A673 (cell line): ENCODE results near the gene ANKRD55. TPM values are rescaled to one million over a fixed set of nuclear protein-coding genes. Genes with fewer than 3 reads are reported as not detected.

Experiments
- BruUV-seq: library from RNA; stranded (reverse); fragments of 400-500 nt; replicated peaks from 2 replicates; lab custom pipeline; 2021; lab: Mats Ljungman, UMichigan
- CTCF ChIA-PET: fragments of 300-600 bp; sonication (Branson Sonifier 250); formaldehyde crosslinking; loops from one replicate; lab custom pipeline; 2022; ENCODE audit warnings: antibody characterized with exemption; lab: Charles Lee
- POLR2A ChIA-PET: fragments of 300-600 bp; sonication (Branson Sonifier 250); formaldehyde crosslinking; loops from one replicate; lab custom pipeline; 2022; ENCODE audit warnings: antibody characterized with exemption; ENCODE audit not compliant: low non-redundant PET; lab: Charles Lee
- DNase-seq: peaks from one replicate; pipeline ENCODE4 v3.0.0-alpha.2; 2015; ENCODE audit warnings: low spot score
- H3K27ac ChIP-seq: fragments of 200-600 bp; sonication (generic); 2 replicates; pipeline ENCODE4 v1.5.1; 2016; ENCODE audit warnings: mixed run types, low read depth, mild to moderate bottlenecking, mixed read lengths, antibody characterized with exemption, low read length; ENCODE audit not compliant: poor library complexity, severe bottlenecking
- H3K27me3 ChIP-seq: fragments of 200-600 bp; sonication (generic); replicated peaks from 2 replicates; pipeline ENCODE4 v1.6.1; 2017; ENCODE audit warnings: mixed run types, low read depth, mild to moderate bottlenecking, mixed read lengths, antibody characterized with exemption, low read length; ENCODE audit not compliant: insufficient read depth, poor library complexity
- H3K36me3 ChIP-seq: fragments of 200-600 bp; sonication (generic); 2 replicates; pipeline ENCODE4 v1.6.1; 2016; ENCODE audit warnings: mixed run types, mild to moderate bottlenecking, mixed read lengths, antibody characterized with exemption, low read length; ENCODE audit not compliant: insufficient read depth, poor library complexity, severe bottlenecking
- H3K4me1 ChIP-seq: fragments of 200-600 bp; sonication (generic); 2 replicates; pipeline ENCODE4 v1.6.1; 2017; ENCODE audit warnings: mixed run types, mild to moderate bottlenecking, mixed read lengths, antibody characterized with exemption, low read length; ENCODE audit not compliant: insufficient read depth, poor library complexity, severe bottlenecking
- H3K4me3 ChIP-seq: fragments of 200-600 bp; sonication (generic); 2 replicates; pipeline ENCODE4 v1.5.1; 2016; ENCODE audit warnings: low read depth, mixed run types, mild to moderate bottlenecking, mixed read lengths, low read length; ENCODE audit not compliant: poor library complexity, severe bottlenecking
- H3K9me3 ChIP-seq: fragments of 200-600 bp; sonication (generic); 2 replicates; pipeline ENCODE4 v1.6.1; 2016; ENCODE audit warnings: mixed run types, low read depth, mild to moderate bottlenecking, mixed read lengths, antibody characterized with exemption, low read length; ENCODE audit not compliant: poor library complexity, severe bottlenecking
- EZH2 ChIP-seq: fragments of 200-600 bp; sonication (generic); IDR thresholded peaks from 2 replicates; pipeline ENCODE4 v1.6.1; 2017; ENCODE audit warnings: borderline replicate concordance, low read depth, mild to moderate bottlenecking, mixed read lengths, antibody characterized with exemption, low read length; ENCODE audit not compliant: poor library complexity, severe bottlenecking
- intact Hi-C: fragments of 100-400 bp; cut with micrococcal nuclease; formaldehyde crosslinking; loops from one replicate; pipeline ENCODE4 v1.10.0; 2022; ENCODE audit not compliant: unreplicated experiment
- total RNA-seq: library from RNA; stranded (reverse); gene quantifications from 2 replicates; pipeline ENCODE4 v1.2.3, GENCODE V29; 2021
- TF ChIP-seq, protein P1 (sequence below): fragments of 300-800, 200-600 bp; sonication (generic); conservative IDR thresholded peaks from 2 replicates; pipeline ENCODE4 v1.5.1; 2017; ENCODE audit warnings: low read depth, mild to moderate bottlenecking, antibody characterized with exemption, low read length, moderate library complexity, mixed read lengths

Gene ANKRD55
- total RNA-seq, 1 experiment from 2014 or later: not detected

DNA sequence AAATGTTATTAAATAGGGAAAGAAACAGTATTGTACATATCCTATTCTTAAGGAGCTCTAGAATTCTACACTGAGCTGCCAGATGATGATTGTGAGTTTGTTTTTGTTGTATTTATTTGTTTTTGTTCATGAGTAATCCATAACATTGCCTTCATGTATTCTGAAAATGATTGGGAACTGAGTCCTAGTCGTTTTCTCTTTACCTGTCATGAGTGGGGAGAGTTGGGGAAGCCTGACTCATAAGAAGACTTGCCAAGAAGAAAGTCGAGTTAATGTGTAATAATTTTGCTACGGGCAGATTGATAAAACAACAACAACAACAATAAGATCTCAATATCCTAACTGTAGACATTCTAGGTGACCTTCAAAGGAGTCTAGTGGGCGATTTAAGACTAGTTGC lies 103.8 kb downstream of the ANKRD55 start:
- no peak overlapping the region for H3K4me3 ChIP-seq
- ChIA-PET CTCF (no interaction called here), POLR2A (no interaction called here)
- H3K27me3 ChIP-seq: no peaks in the 10 kb centered on the region
- no TSS peak for BruUV-seq
- no peaks in the 10 kb centered on the region for H3K36me3 ChIP-seq
- no peaks in the 10 kb centered on the region for H3K9me3 ChIP-seq
- H3K27ac ChIP-seq: no peak overlapping the region
- no peak for TF ChIP-seq EZH2
- TF ChIP-seq, protein P1, sequence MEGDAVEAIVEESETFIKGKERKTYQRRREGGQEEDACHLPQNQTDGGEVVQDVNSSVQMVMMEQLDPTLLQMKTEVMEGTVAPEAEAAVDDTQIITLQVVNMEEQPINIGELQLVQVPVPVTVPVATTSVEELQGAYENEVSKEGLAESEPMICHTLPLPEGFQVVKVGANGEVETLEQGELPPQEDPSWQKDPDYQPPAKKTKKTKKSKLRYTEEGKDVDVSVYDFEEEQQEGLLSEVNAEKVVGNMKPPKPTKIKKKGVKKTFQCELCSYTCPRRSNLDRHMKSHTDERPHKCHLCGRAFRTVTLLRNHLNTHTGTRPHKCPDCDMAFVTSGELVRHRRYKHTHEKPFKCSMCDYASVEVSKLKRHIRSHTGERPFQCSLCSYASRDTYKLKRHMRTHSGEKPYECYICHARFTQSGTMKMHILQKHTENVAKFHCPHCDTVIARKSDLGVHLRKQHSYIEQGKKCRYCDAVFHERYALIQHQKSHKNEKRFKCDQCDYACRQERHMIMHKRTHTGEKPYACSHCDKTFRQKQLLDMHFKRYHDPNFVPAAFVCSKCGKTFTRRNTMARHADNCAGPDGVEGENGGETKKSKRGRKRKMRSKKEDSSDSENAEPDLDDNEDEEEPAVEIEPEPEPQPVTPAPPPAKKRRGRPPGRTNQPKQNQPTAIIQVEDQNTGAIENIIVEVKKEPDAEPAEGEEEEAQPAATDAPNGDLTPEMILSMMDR: no peak
- intact Hi-C loops: no loop called here
- H3K4me1 ChIP-seq: no peaks in the 10 kb centered on the region
- no peak for DNase-seq

DNA sequence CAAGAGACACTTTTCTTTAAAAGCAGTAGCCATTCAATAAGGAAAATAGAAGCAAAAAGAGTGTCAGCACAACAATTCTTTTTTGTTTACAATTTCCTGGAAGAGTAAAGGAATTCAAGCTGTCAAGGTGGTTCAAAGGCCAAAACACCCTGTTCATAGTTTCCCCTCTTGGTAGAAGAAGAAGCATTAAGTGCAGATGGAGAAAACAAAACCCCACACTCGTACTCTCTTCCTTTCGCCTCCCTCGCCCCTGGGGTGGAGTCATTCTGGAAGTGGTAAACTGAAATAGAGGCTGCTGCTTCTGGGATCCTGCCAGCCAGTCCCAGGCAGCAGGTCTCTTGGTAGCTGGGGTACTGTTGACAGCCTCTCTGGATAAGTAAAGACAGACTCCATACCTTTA lies 105.0 kb downstream of the ANKRD55 start:
- intact Hi-C loops: no loop called here

DNA sequence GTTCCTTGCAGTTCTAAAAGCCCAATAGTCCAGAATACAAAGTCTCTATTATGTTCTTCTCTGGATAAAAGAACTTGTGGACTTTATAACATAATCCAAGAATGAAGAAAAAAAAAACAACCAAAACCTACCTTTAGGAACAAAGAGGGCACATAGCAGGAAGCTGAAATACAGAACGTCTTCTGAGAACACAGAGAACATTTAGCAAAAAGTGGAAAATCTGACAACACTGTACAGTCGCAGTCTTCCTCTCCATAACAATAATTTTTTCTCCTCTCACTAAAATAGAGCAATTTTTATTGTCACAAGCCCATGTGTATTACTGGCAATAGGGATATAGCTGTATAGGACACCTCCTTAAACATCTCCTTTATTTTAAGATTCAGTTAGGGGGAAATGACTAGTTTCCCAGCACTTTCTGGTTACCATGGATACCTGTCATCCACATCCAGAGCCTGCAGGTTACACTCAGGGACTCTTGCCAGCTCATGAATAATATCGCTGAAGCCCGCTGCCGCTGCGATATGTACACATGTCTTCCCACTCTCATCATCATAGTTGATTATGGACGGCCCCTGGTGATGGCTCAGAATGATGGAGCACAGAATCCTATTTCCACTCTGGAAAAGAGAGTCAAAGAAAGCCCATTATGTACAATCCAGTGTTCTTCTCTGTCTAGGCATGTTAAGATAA lies 106.5 kb downstream of the ANKRD55 start:
- POLR2A ChIA-PET: no interaction called here
- no peak overlapping the region for H3K4me3 ChIP-seq
- no peaks in the 10 kb centered on the region for H3K36me3 ChIP-seq
- intact Hi-C loops: no loop called here
- H3K9me3 ChIP-seq: no peaks in the 10 kb centered on the region
- no peak for DNase-seq
- BruUV-seq: no TSS peak
- TF ChIP-seq, protein P1: no peak
- no peak for TF ChIP-seq EZH2
- H3K27me3 ChIP-seq: no peaks in the 10 kb centered on the region
- H3K4me1 ChIP-seq: no peaks in the 10 kb centered on the region
- no peak overlapping the region for H3K27ac ChIP-seq
- CTCF ChIA-PET: no interaction called here

More for the DNA sequence above, 105.0 kb downstream of the ANKRD55 start:
- no peak overlapping the region for H3K4me3 ChIP-seq
- H3K27ac ChIP-seq: no peak overlapping the region
- CTCF ChIA-PET: no interaction called here
- no peaks in the 10 kb centered on the region for H3K9me3 ChIP-seq
- no peaks in the 10 kb centered on the region for H3K36me3 ChIP-seq
- no TSS peak for BruUV-seq
- H3K27me3 ChIP-seq: no peaks in the 10 kb centered on the region
- H3K4me1 ChIP-seq: no peaks in the 10 kb centered on the region
- POLR2A ChIA-PET: no interaction called here
- no peak for TF ChIP-seq EZH2
- TF ChIP-seq, protein P1: no peak
- no peak for DNase-seq
